Uterus (tissue), 2 donors: ENCODE data around the gene PGM3.

Experiments used
- CTCF ChIP-seq, 4 experiments: fragments of 200-600 bp in 2 of 4; fragments of 450-650 bp in 2 of 4; sonication (generic) in 2 of 4; IDR thresholded peaks; one replicate each; pipeline ENCODE4 v1.5.1; 2016 to 2019; ENCODE audit warnings: antibody characterized with exemption in 4 of 4, mild to moderate bottlenecking in 2 of 4, moderate library complexity in 1 of 4
- POLR2A ChIP-seq, 2 donors: fragments of 450-650 bp; IDR thresholded peaks; one replicate each; pipeline ENCODE4 v1.6.1; 2016; ENCODE audit warnings: antibody characterized with exemption in 2 of 2, mild to moderate bottlenecking in 1 of 2, moderate library complexity in 1 of 2

- no peak for TF ChIP-seq CTCF (IDR thresholded peaks at IDR 0.05)
- no peak for TF ChIP-seq POLR2A (IDR thresholded peaks at IDR 0.05)
These were observed 67.6 kb downstream of the PGM3 start for GRCh38 chr6:83125425-83125824.
